ENCODE results near the gene CISD1. TPM values are rescaled to one million over a fixed set of nuclear protein-coding genes. Genes with fewer than 3 reads are reported as not detected.

Gene CISD1
- total and polyA plus RNA-seq, 2 of the 4 experiments (the other 2 are of a cell fraction): 28.2 to 34.6 TPM

GRCh38 chr10:58322835-58323209 lies 53.9 kb downstream of the CISD1 start:
- no peaks in the 10 kb centered on the region for H3K79me1 ChIP-seq (ENCODE audit: low read depth in 1 of 2, low read length in 2 of 2)

More at GRCh38 chr10:58322835-58323209, 53.9 kb downstream of the CISD1 start:
- no peaks in the 10 kb centered on the region for H3K27me3 ChIP-seq (ENCODE audit: control insufficient read depth, insufficient read depth, low read length)
- no peak overlapping the region for H3K14ac ChIP-seq (replicated peaks; ENCODE audit: low read depth, low read length)
- H4K5ac ChIP-seq (ENCODE audit: low read depth, low read length): no peak overlapping the region
- in situ Hi-C loops (cut with MboI; ENCODE audit: low sequenced_read_pairs) (no loop called here), dilution Hi-C loops (cut with HindIII; ENCODE audit: low sequenced_read_pairs, unreplicated experiment) (loop anchor here (25.0 kb wide), 1 partner anchor 136 kb away; no protein-coding TSS in a partner anchor), intact Hi-C loops (cut with micrococcal nuclease) (no loop called here)
- H3K4me2 ChIP-seq (ENCODE audit: low read depth, low read length): no peak overlapping the region
- no TSS peak for BruUV-seq (replicated peaks)
- no CpG with 5 or more reads among the region's 1 CpG for WGBS, 2 experiments (ENCODE audit: extremely low coverage in 2 of 2, insufficient read length in 1 of 2)
- DNase-seq: no peak
- no peak overlapping the region for H3K9ac ChIP-seq (ENCODE audit: low read depth, low read length)
- H2AFZ ChIP-seq (replicated peaks; ENCODE audit: low read length, poor library complexity): no peak overlapping the region
- H2BK5ac ChIP-seq (ENCODE audit: low read depth, low read length, poor library complexity, severe bottlenecking): no peak overlapping the region
- no peak overlapping the region for H3K27ac ChIP-seq (ENCODE audit: insufficient read depth, low read length)
- H4K20me1 ChIP-seq (ENCODE audit: insufficient read depth, low read length): no peaks in the 10 kb centered on the region
- no peak overlapping the region for H2AK9ac ChIP-seq (replicated peaks; ENCODE audit: low read depth, low read length, poor library complexity)
- peak; percentile 40 for ATAC-seq (ENCODE audit: low read depth)
- ChIA-PET POLR2A (ENCODE audit: unreplicated experiment) (no interaction called here), CTCF (no interaction called here)
- no peak for TF ChIP-seq RFX5 (IDR thresholded peaks at IDR 0.05; ENCODE audit: low read depth, low read length)
- TF ChIP-seq CTCF (conservative IDR thresholded peaks at IDR 0.05; ENCODE audit: low read depth, low read length): no peak
- TF ChIP-seq NFE2L2 (IDR thresholded peaks at IDR 0.05; ENCODE audit: low read depth, low read length): no peak
- no peak for TF ChIP-seq CHD1 (IDR thresholded peaks at IDR 0.05; ENCODE audit: low read depth, low read length)
- no peak for TF ChIP-seq POLR2A (IDR thresholded peaks at IDR 0.05; ENCODE audit: low read depth, low read length)
- TF ChIP-seq MXI1 (IDR thresholded peaks at IDR 0.05; ENCODE audit: borderline replicate concordance, low read depth, low read length): no peak
- no peak for TF ChIP-seq SMC3 (IDR thresholded peaks at IDR 0.05; ENCODE audit: low read depth, low read length)
- TF ChIP-seq MAFK (IDR thresholded peaks at IDR 0.05; ENCODE audit: low read depth, low read length): no peak
- TF ChIP-seq MAZ (IDR thresholded peaks at IDR 0.05; ENCODE audit: borderline replicate concordance, low read depth, low read length): no peak
- no peak for TF ChIP-seq ELK1 (IDR thresholded peaks at IDR 0.05; ENCODE audit: borderline replicate concordance, low read depth, low read length)
- TF ChIP-seq RAD21 (IDR thresholded peaks at IDR 0.05; ENCODE audit: low read length): no peak
- no peak for TF ChIP-seq CEBPB (IDR thresholded peaks at IDR 0.05; ENCODE audit: low read depth, low read length)
- TF ChIP-seq BHLHE40 (IDR thresholded peaks at IDR 0.05; ENCODE audit: low read depth, low read length): no peak
- TF ChIP-seq USF2 (IDR thresholded peaks at IDR 0.05; ENCODE audit: low read depth, low read length): no peak
- no peak for TF ChIP-seq FOS (IDR thresholded peaks at IDR 0.05; ENCODE audit: low read depth, low read length)
- no peak for TF ChIP-seq RCOR1 (IDR thresholded peaks at IDR 0.05; ENCODE audit: insufficient replicate concordance, low read length)
- no peak overlapping the region for H4K8ac ChIP-seq (ENCODE audit: low read depth in 2 of 2, low read length in 2 of 2)
- H2AK5ac ChIP-seq (ENCODE audit: low read depth, low read length): no peak overlapping the region
- H2BK120ac ChIP-seq (ENCODE audit: low read depth, low read length): no peak overlapping the region
- H3K56ac ChIP-seq (ENCODE audit: extremely low read depth, insufficient read depth, low read length): no peak overlapping the region
- no peaks in the 10 kb centered on the region for H3K36me3 ChIP-seq (ENCODE audit: control insufficient read depth, insufficient read depth, low read length)
- no peak overlapping the region for H3K4ac ChIP-seq (ENCODE audit: low read depth, low read length)
- H3K9me1 ChIP-seq (ENCODE audit: insufficient read depth, low read length): no peaks in the 10 kb centered on the region
- no peaks in the 10 kb centered on the region for H3K4me1 ChIP-seq (ENCODE audit: control insufficient read depth, insufficient read depth, low read length)
- no peak overlapping the region for H2BK15ac ChIP-seq (ENCODE audit: low read depth, low read length)
- H3K4me3 ChIP-seq (ENCODE audit: insufficient read depth, low read depth, low read length): no peak overlapping the region
- H3K9me3 ChIP-seq (ENCODE audit: control insufficient read depth, insufficient read depth, low read length): no peaks in the 10 kb centered on the region
- H3K23ac ChIP-seq (ENCODE audit: low read depth, low read length): no peak overlapping the region
- no peak overlapping the region for H3K18ac ChIP-seq (ENCODE audit: low read depth, low read length)
- H2BK20ac ChIP-seq (ENCODE audit: low read depth, low read length): no peak overlapping the region
- no peak overlapping the region for H4K91ac ChIP-seq (ENCODE audit: insufficient read depth, low read depth, low read length)
